NCI-H526 (cell line): ENCODE data around the gene MYO1C.
A peak's percentile ranks its signal among the peaks of the same experiment; 100 is the strongest.
"Not testable (repeated sequence)": the region's sequence is repeated elsewhere in the genome, so short reads cannot be mapped to it uniquely, and the experiment has no call there.

Experiments used
- DNase-seq, 2 experiments: peaks; one replicate each; lab custom pipeline; 2025; lab: John Stamatoyannopoulos, UW

Gene MYO1C

GRCh38 chr17:1492249-1493206, at the start of gene MYO1C:
Gene MYO1C (minus strand): TSS chr17:1492686. CDS start chr17:1492487, 199 bp downstream.
- DNase-seq: no peak

- DNase-seq: no peak
These were observed 49.0 kb upstream of the MYO1C start for GRCh38 chr17:1541367-1541904.

- no peak for DNase-seq
These were observed 47.3 kb upstream of the MYO1C start for GRCh38 chr17:1539811-1540210.

GRCh38 chr17:1535737-1536136, 43.3 kb upstream of the MYO1C start:
- no peak for DNase-seq

GRCh38 chr17:1533661-1534325, 41.3 kb upstream of the MYO1C start:
- DNase-seq: no peak

GRCh38 chr17:1532836-1533602, 40.5 kb upstream of the MYO1C start:
- peak; percentile 2 to 35 for DNase-seq

GRCh38 chr17:1529863-1530262, 37.4 kb upstream of the MYO1C start:
- no peak for DNase-seq

- DNase-seq: not testable (repeated sequence)
These were observed 34.4 kb upstream of the MYO1C start for GRCh38 chr17:1526876-1527275.

GRCh38 chr17:1522626-1523025, 30.1 kb upstream of the MYO1C start:
- no peak for DNase-seq

GRCh38 chr17:1521086-1521640, 28.7 kb upstream of the MYO1C start:
- DNase-seq: no peak

GRCh38 chr17:1519678-1520077, 27.2 kb upstream of the MYO1C start:
- no peak for DNase-seq

GRCh38 chr17:1518410-1518809, 25.9 kb upstream of the MYO1C start:
- no peak for DNase-seq

GRCh38 chr17:1516388-1517161, 24.1 kb upstream of the MYO1C start, which contains the start of gene INPP5K:
Gene INPP5K (minus strand): TSS chr17:1516612. CDS start chr17:1516499, 113 bp downstream.
- peak; percentile 82 to 97 for DNase-seq

GRCh38 chr17:1515640-1516387, 23.3 kb upstream of the MYO1C start:
- DNase-seq: peak in 1 of 2 experiments; percentile 38

- no peak for DNase-seq
These were observed 19.9 kb upstream of the MYO1C start for GRCh38 chr17:1512351-1512750.

GRCh38 chr17:1511756-1512321, 19.4 kb upstream of the MYO1C start:
- DNase-seq: no peak

- no peak for DNase-seq
These were observed 18.8 kb upstream of the MYO1C start for GRCh38 chr17:1511290-1511689.

- no peak for DNase-seq
These were observed 16.9 kb upstream of the MYO1C start for GRCh38 chr17:1509290-1509881.

- DNase-seq: not testable (repeated sequence)
These were observed 16.2 kb upstream of the MYO1C start for GRCh38 chr17:1508709-1509108.
